Panc1 (cell line): ENCODE measurements around the gene TAGLN2. TPM values are rescaled to one million over a fixed set of nuclear protein-coding genes. Genes with fewer than 3 reads are reported as not detected.

Experiments used
- ATAC-seq: fragments of 200-7000 bp; cut with Tn5 transposase; 2 replicates; pipeline ENCODE4 v1.9.1; 2020; ENCODE audit warnings: mild to moderate bottlenecking, moderate library complexity
- BruUV-seq: library from RNA; stranded (reverse); fragments of 400-500 nt; replicated peaks from 2 replicates; lab custom pipeline; 2021; lab: Mats Ljungman, UMichigan
- CTCF ChIA-PET: fragments of 300-600 bp; sonication (Branson Sonifier 250); formaldehyde crosslinking; loops from one replicate; lab custom pipeline; 2022; ENCODE audit warnings: antibody characterized with exemption; lab: Charles Lee
- POLR2A ChIA-PET: fragments of 300-600 bp; sonication (Branson Sonifier 250); formaldehyde crosslinking; loops from one replicate; lab custom pipeline; 2022; ENCODE audit warnings: antibody characterized with exemption; lab: Charles Lee
- DNase-seq: peaks from one replicate; pipeline ENCODE4 v3.0.0-alpha.2; 2010; ENCODE audit warnings: low read depth, low spot score
- H3K27ac ChIP-seq: 2 replicates; pipeline ENCODE4 v1.5.1; 2011; ENCODE audit warnings: mild to moderate bottlenecking, low read length, inconsistent platforms
- H3K27me3 ChIP-seq: fragments of 200-500 bp; sonication (Bioruptor generic); 2 replicates; pipeline ENCODE4 v1.6.0; 2014; ENCODE audit warnings: low read length, inconsistent platforms; ENCODE audit not compliant: control insufficient read depth, insufficient read depth
- H3K36me3 ChIP-seq: fragments of 200-500 bp; sonication (Bioruptor generic); 2 replicates; pipeline ENCODE4 v1.5.1; 2014; ENCODE audit warnings: inconsistent platforms, mild to moderate bottlenecking, low read length, moderate library complexity; ENCODE audit not compliant: control insufficient read depth, insufficient read depth
- H3K4me1 ChIP-seq: 2 replicates; pipeline ENCODE4 v1.5.1; 2011; ENCODE audit warnings: inconsistent platforms, mild to moderate bottlenecking, low read length, moderate library complexity; ENCODE audit not compliant: control insufficient read depth, insufficient read depth
- H3K4me3 ChIP-seq, 2 experiments: 2 replicates each; pipeline ENCODE4 v1.5.1; 2011 to 2012; ENCODE audit warnings: low read depth in 2 of 2, low read length in 2 of 2, mild to moderate bottlenecking in 2 of 2, inconsistent platforms in 1 of 2, moderate library complexity in 1 of 2
- H3K9me3 ChIP-seq: fragments of 200-500 bp; sonication (Bioruptor generic); 2 replicates; pipeline ENCODE4 v1.5.1; 2014; ENCODE audit warnings: low read depth, mild to moderate bottlenecking, inconsistent platforms, low read length, moderate library complexity; ENCODE audit not compliant: control insufficient read depth, insufficient read depth
- CTCF ChIP-seq: fragments of 450-650 bp; IDR thresholded peaks from 2 replicates; pipeline ENCODE4 v1.5.1; 2017; ENCODE audit warnings: mild to moderate bottlenecking
- POLR2AphosphoS5 ChIP-seq: IDR thresholded peaks from 2 replicates; pipeline ENCODE4 v1.6.1; 2012; ENCODE audit warnings: mild to moderate bottlenecking, low read depth, low read length, moderate library complexity
- REST ChIP-seq, 2 experiments: IDR thresholded peaks; 2 replicates each; pipeline ENCODE4 v1.6.1; 2011 to 2012; ENCODE audit warnings: low read depth in 2 of 2, control low read depth in 1 of 2, low read length in 1 of 2, mild to moderate bottlenecking in 1 of 2, moderate library complexity in 1 of 2; ENCODE audit not compliant: insufficient read depth in 1 of 2
- SIN3A ChIP-seq: IDR thresholded peaks from 2 replicates; pipeline ENCODE4 v1.6.1; 2012; ENCODE audit warnings: low read depth, mild to moderate bottlenecking, low read length, moderate library complexity, borderline replicate concordance; ENCODE audit not compliant: insufficient read depth
- TCF7L2 ChIP-seq: IDR thresholded peaks from 2 replicates; pipeline ENCODE4 v1.6.1; 2011; ENCODE audit warnings: mild to moderate bottlenecking, low read depth, low read length, inconsistent platforms
- in situ Hi-C: cut with HindIII; loops from 2 replicates; pipeline ENCODE4 v1.10.0; 2016; ENCODE audit warnings: low sequenced_read_pairs, low pct_unique_long_range_greater_than_20kb
- intact Hi-C: fragments of 100-400 bp; cut with micrococcal nuclease; formaldehyde crosslinking; loops from one replicate; pipeline ENCODE4 v1.10.0; 2022; ENCODE audit not compliant: unreplicated experiment
- total RNA-seq: library from RNA; stranded (reverse); gene quantifications from one replicate; pipeline ENCODE4 v1.2.1, GENCODE V29; 2021; ENCODE audit not compliant: unreplicated experiment

The TAGLN2 gene
- total RNA-seq, 1 experiment from 2014 or later: 474 TPM

DNA sequence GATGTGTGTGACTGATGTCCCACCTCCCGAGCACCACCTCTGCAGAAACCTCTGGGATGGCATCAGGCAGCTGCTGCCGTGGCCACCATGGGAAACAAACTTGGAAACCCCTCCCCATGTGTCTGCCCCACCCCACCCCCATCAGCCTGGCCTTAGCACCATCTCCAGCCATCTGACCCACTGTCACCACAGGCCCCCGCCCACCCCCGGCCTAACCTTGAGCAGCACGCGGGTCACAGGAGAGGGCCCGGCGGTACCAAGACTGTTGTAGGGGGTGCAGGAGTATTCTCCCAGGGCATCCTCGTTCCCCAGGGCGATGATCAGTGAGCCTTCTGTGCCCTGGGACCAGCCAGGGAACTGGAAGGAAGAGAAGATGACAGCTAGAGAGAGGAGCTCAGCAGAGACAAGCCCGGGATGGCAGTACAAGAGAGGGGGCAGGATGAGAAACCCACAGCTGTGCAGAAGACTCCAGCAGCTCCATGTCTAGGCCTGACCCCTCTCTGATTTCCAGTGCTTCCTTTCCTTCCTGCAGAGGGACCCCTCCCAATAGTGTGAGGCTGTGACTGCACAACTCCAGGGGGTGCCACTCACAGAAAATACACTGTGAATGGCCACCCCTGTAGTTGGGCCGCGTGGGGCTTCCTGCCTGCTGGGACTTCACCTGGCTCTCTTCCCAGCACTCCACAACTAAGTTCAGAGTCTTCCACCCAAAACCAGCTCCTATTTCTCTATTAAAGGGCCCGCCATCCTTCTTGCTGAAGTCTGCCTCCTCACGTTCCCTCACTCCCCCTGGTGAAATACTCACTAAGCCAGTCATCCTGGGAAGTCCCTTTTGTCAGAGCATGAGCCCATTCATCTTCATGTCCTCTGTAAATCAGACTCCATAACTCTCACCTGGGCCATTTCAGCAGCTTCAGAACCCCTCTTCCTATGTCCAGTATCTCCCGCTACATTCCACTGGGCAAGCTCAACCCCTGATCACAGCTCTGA, 7.3 kb upstream of the TAGLN2 start:
- H3K4me1 ChIP-seq: peaks cover 16% of the 10 kb centered on the region
- no peaks in the 10 kb centered on the region for H3K36me3 ChIP-seq
- no peaks in the 10 kb centered on the region for H3K27me3 ChIP-seq
- in situ Hi-C loops (no loop called here), intact Hi-C loops (no loop called here)
- H3K4me3 ChIP-seq: no peak overlapping the region
- CTCF ChIA-PET: interaction anchor here (0.9 to 1.5 kb wide), 2 partner anchors 75 kb away, joined by 6 to 7 read pairs; no protein-coding TSS in a partner anchor
- POLR2A ChIA-PET: no interaction called here
- ATAC-seq (no peak), DNase-seq (no peak)
- no peaks in the 10 kb centered on the region for H3K9me3 ChIP-seq
- no peak overlapping the region for H3K27ac ChIP-seq
- no TSS peak for BruUV-seq
- TF ChIP-seq TCF7L2 (no peak), REST (IDR thresholded peaks at IDR 0.05; ENCODE audit: insufficient read depth in 1 of 2, low read depth in 2 of 2, low read length in 1 of 2) (no peak), POLR2AphosphoS5 (no peak), SIN3A (no peak), CTCF (no peak)

GRCh38 chr1:159931795-159932173, 6.5 kb upstream of the TAGLN2 start:
- in situ Hi-C loops: no loop called here
- Histone ChIP-seq H3K27ac (no peak overlapping the region), H3K36me3 (no peaks in the 10 kb centered on the region), H3K4me3 (no peak overlapping the region), H3K27me3 (no peaks in the 10 kb centered on the region), H3K9me3 (no peaks in the 10 kb centered on the region), H3K4me1 (peaks cover 8% of the 10 kb centered on the region)
- POLR2A ChIA-PET: no interaction called here
- no TSS peak for BruUV-seq
- DNase-seq (no peak), ATAC-seq (no peak)
- TF ChIP-seq POLR2AphosphoS5 (no peak), TCF7L2 (no peak), SIN3A (no peak), REST (IDR thresholded peaks at IDR 0.05; ENCODE audit: insufficient read depth in 1 of 2, low read depth in 2 of 2, low read length in 1 of 2) (no peak), CTCF (no peak)
- intact Hi-C loops: no loop called here
- CTCF ChIA-PET: interaction anchor here (1.5 kb wide), 1 partner anchor 75 kb away, joined by 7 read pairs; no protein-coding TSS in a partner anchor
